Skeletal muscle satellite cell (primary cell): ENCODE measurements around the gene SERPINA4.
"Not testable (repeated sequence)": the region's sequence is repeated elsewhere in the genome, so short reads cannot be mapped to it uniquely, and the experiment has no call there.

Experiments
- H3K27me3 ChIP-seq: 2 replicates; pipeline ENCODE4 v1.7.0; 2013; ENCODE audit warnings: low read length; ENCODE audit not compliant: control insufficient read depth, insufficient read depth
- H3K36me3 ChIP-seq: 2 replicates; pipeline ENCODE4 v1.7.0; 2013; ENCODE audit warnings: mild to moderate bottlenecking, control low read depth, low read length; ENCODE audit not compliant: insufficient read depth
- H3K4me1 ChIP-seq: 2 replicates; pipeline ENCODE4 v1.7.0; 2013; ENCODE audit warnings: low read length; ENCODE audit not compliant: control insufficient read depth, insufficient read depth
- H3K4me2 ChIP-seq: 2 replicates; pipeline ENCODE4 v1.7.0; 2013; ENCODE audit warnings: mild to moderate bottlenecking, low read length
- H3K4me3 ChIP-seq: 2 replicates; pipeline ENCODE4 v1.7.0; 2013; ENCODE audit warnings: low read length
- H3K9ac ChIP-seq: 2 replicates; pipeline ENCODE4 v1.7.0; 2013; ENCODE audit warnings: mild to moderate bottlenecking, low read depth, low read length, moderate library complexity
- H3K9me3 ChIP-seq: replicated peaks from 2 replicates; pipeline ENCODE4 v1.7.0; 2013; ENCODE audit warnings: mild to moderate bottlenecking, control low read depth, low read length

Gene SERPINA4

GRCh38 chr14:94596361-94596760 is 35.1 kb downstream of the SERPINA4 start:
- Histone ChIP-seq H3K36me3 (no peaks in the 10 kb centered on the region), H3K4me1 (peaks cover 38% of the 10 kb centered on the region), H3K9me3 (no peaks in the 10 kb centered on the region), H3K4me3 (no peak overlapping the region), H3K9ac (no peak overlapping the region), H3K27me3 (no peaks in the 10 kb centered on the region), H3K4me2 (no peak overlapping the region)

DNA sequence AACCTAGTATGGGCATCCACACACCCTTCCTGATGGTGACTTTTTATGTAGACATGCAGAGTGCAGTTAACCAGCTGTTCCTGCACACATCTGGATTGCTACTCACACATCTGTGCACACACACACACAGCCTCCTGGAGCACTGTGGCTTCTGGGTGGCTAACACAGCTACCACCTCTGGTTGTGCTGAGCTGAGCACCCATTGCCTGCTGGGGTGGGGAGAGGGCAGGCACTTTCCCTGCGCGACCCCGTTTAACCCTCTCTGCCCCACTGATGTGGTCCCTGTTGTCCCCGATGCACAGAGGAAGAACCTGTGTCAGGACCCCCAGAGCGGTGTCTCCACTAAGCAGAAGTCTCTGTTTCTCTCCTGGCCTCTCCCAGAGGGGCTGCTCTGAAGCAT is 36.5 kb downstream of the SERPINA4 start:
- Histone ChIP-seq H3K9ac (no peak overlapping the region), H3K27me3 (no peaks in the 10 kb centered on the region), H3K9me3 (no peaks in the 10 kb centered on the region), H3K36me3 (no peaks in the 10 kb centered on the region), H3K4me3 (no peak overlapping the region), H3K4me1 (peaks cover 48% of the 10 kb centered on the region), H3K4me2 (no peak overlapping the region)

- Histone ChIP-seq H3K9ac (peak overlapping the region; percentile 35), H3K27me3 (no peaks in the 10 kb centered on the region), H3K36me3 (no peaks in the 10 kb centered on the region), H3K4me2 (no peak overlapping the region), H3K4me1 (peaks cover 47% of the 10 kb centered on the region), H3K4me3 (no peak overlapping the region), H3K9me3 (no peaks in the 10 kb centered on the region)
Measured at GRCh38 chr14:94598506-94598815, 37.2 kb downstream of the SERPINA4 start.

DNA sequence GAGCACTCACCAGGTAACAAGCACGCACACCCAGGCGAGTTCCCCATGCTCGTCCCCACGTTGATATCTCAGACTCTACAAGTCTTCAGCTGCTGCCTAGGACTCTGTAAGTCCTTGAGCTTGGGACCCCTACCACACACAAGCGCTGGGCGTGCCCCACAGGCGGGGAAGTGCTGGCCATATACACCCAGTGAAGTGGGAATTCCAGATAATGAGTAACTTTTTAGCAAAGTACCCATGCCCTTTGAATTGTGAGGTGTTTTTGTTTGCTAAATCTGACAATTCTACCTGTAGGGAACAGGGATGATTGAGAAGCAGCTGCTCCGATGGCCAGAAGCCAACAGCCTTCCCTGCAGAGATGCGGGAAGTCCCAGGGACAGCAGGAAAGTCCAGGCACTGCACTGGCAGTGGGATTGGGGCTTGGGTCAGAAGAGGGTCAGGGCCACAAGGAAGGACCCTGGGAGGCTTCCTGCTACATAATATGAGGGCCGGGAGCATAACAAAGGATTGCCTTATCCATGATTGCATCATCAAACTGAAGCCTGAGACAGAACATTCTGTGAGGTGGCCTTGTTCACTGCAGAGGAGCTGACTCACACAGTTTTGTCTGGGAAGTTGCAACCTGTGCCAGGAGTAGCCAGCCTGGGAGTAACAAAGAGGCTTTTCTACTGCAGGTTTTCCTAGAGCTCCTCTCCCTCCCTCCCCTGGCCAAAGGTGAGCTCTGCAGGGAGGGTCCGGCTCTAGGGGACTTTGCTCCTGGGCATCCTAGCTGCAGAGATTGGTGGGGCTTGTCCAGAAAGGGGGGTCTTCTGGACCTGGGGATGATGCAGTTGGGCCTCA is 37.8 kb downstream of the SERPINA4 start:
- Histone ChIP-seq H3K9ac (peak overlapping the region; percentile 60), H3K4me2 (peak overlapping the region; percentile 64), H3K27me3 (no peaks in the 10 kb centered on the region), H3K4me1 (peaks cover 41% of the 10 kb centered on the region), H3K36me3 (no peaks in the 10 kb centered on the region), H3K9me3 (no peaks in the 10 kb centered on the region), H3K4me3 (peak overlapping the region; percentile 27)

DNA sequence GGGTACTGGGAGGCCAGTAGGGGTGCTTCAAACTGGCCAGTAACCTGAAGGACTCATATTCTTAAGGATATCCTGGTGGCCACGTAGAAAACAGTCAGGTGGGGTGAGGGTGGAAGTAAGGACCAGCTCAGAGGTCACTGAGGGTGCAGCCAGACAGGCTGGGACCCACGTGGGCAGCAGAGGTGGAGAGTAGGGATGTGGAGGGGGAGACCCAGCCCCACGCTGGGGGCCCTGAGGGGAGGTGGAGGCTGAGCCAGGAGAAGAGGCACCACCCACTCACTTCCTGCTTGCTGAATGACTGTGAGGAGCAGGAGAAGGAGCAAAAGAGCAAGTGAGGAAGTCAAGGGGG is 38.4 kb downstream of the SERPINA4 start:
- H3K36me3 ChIP-seq, result no peaks in the 10 kb centered on the region
- H3K4me2 ChIP-seq, result peak overlapping the region; percentile 64
- H3K9ac ChIP-seq, result peak overlapping the region; percentile 60
- H3K4me1 ChIP-seq, result peaks cover 40% of the 10 kb centered on the region
- peak overlapping the region; percentile 27 for H3K4me3 ChIP-seq
- no peaks in the 10 kb centered on the region for H3K27me3 ChIP-seq
- H3K9me3 ChIP-seq, result no peaks in the 10 kb centered on the region

DNA sequence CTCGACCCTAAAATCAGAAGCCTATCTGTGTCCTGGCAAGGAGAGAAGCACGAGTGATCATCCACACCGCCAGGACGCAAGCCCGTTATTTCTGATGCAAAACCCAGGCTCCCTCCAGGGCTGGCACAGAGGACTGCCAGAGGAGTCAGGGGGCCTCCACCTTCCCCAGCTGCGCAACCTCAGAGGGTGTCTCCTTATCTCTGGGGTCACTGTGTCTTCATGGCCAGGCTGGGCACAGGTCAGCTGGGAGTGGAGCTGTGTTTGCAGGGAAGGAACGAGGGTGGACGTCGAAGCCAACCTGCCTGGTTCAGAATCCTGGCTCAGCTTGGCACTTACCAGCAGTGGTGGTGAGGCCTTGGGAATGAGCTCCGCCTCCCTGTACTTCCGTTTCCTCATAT is 38.9 kb downstream of the SERPINA4 start:
- H3K4me3 ChIP-seq, result no peak overlapping the region
- H3K36me3 ChIP-seq, result no peaks in the 10 kb centered on the region
- peak overlapping the region; percentile 64 for H3K4me2 ChIP-seq
- peaks cover 40% of the 10 kb centered on the region for H3K4me1 ChIP-seq
- H3K9ac ChIP-seq, result peak overlapping the region; percentile 60
- H3K27me3 ChIP-seq, result no peaks in the 10 kb centered on the region
- no peaks in the 10 kb centered on the region for H3K9me3 ChIP-seq

DNA sequence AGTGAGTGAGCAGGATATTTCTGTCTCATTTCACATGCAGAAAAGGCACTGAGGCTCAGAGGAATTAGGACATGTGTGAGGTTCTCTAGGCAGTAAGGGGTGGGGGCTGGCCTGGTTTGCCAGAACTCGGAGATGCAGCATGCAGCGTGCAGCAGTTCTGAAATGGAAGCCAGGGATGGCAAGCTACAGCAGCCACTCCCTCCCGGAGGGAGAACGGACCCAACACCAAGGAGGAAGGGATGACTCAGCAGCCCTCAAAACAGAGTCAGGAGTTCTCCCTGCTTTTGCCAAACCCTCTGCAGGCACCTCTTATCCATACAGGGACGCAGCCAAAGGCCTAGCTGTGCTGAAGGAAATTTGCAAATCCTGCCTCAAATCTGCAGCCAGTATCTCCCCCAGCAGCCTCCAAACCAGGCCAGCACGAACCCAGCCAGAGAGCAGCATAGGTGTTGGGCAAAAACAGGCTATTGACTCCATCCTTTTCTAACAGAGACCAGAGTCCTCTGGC is 40.7 kb downstream of the SERPINA4 start:
- peaks cover 46% of the 10 kb centered on the region for H3K4me1 ChIP-seq
- H3K4me2 ChIP-seq, result peak overlapping the region; percentile 32
- no peaks in the 10 kb centered on the region for H3K36me3 ChIP-seq
- no peaks in the 10 kb centered on the region for H3K27me3 ChIP-seq
- H3K9ac ChIP-seq, result peak overlapping the region; percentile 35
- H3K9me3 ChIP-seq, result no peaks in the 10 kb centered on the region
- H3K4me3 ChIP-seq, result no peak overlapping the region

- H3K9ac ChIP-seq, result no peak overlapping the region
- H3K36me3 ChIP-seq, result no peaks in the 10 kb centered on the region
- no peak overlapping the region for H3K4me3 ChIP-seq
- H3K4me1 ChIP-seq, result peaks cover 46% of the 10 kb centered on the region
- H3K27me3 ChIP-seq, result no peaks in the 10 kb centered on the region
- no peak overlapping the region for H3K4me2 ChIP-seq
- no peaks in the 10 kb centered on the region for H3K9me3 ChIP-seq
Measured at GRCh38 chr14:94602722-94603121, 41.5 kb downstream of the SERPINA4 start.

GRCh38 chr14:94605361-94605760 is 44.1 kb downstream of the SERPINA4 start:
- no peak overlapping the region for H3K4me3 ChIP-seq
- H3K4me1 ChIP-seq, result peaks cover 33% of the 10 kb centered on the region
- H3K9me3 ChIP-seq, result no peaks in the 10 kb centered on the region
- H3K36me3 ChIP-seq, result no peaks in the 10 kb centered on the region
- no peaks in the 10 kb centered on the region for H3K27me3 ChIP-seq
- no peak overlapping the region for H3K4me2 ChIP-seq
- no peak overlapping the region for H3K9ac ChIP-seq

DNA sequence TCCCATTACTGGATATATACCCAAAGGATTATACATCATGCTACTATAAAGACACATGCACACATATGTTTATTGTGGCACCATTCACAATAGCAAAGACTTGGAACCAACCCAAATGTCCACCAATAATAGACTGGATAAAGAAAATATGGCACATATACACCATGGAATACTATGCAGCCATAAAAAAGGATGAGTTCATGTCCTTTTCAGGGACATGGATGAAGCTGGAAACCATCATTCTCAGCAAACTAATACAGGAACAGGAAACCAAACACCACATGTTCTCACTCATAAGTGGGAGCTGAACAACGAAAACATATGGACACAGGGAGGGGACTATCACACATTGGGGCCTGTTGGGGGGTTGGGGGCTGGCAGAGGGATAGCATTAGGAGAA is 47.7 kb downstream of the SERPINA4 start:
- H3K9ac ChIP-seq, H3K9me3 ChIP-seq: not testable (repeated sequence)

DNA sequence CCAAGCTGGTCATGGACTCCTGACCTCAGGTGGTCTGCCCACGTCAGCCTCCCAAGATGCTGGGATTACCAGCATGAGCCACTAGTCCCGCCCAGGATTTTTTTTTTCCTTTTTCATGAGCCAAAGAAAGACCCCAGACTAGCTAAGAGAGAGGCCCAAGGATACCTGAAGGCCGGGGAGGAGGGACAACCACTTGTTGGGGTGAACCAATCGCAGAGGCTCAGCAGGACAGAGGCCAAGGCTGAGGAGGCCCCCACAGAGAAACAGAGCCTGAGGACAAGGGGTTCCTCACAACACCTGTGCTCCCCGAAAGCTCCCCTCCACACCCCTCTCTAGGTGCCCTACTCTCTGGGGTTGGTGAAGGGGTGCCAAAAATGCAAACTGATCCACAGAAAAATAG is 49.9 kb downstream of the SERPINA4 start:
- no peaks in the 10 kb centered on the region for H3K9me3 ChIP-seq
- H3K27me3 ChIP-seq, result no peaks in the 10 kb centered on the region
- H3K9ac ChIP-seq, result no peak overlapping the region
- no peak overlapping the region for H3K4me2 ChIP-seq
- H3K4me1 ChIP-seq, result peaks cover 36% of the 10 kb centered on the region
- no peak overlapping the region for H3K4me3 ChIP-seq
- H3K36me3 ChIP-seq, result no peaks in the 10 kb centered on the region

More for the DNA sequence above, 47.7 kb downstream of the SERPINA4 start:
- not testable (repeated sequence) for H3K4me2 ChIP-seq, H3K36me3 ChIP-seq, H3K27me3 ChIP-seq, H3K4me3 ChIP-seq
- H3K4me1 ChIP-seq, result peaks cover 36% of the 10 kb centered on the region

- Histone ChIP-seq H3K36me3 (no peaks in the 10 kb centered on the region), H3K27me3 (no peaks in the 10 kb centered on the region), H3K4me1 (peaks cover 30% of the 10 kb centered on the region), H3K4me2 (no peak within 1 kb of the TSS), H3K4me3 (no peak within 1 kb of the TSS), H3K9ac (no peak within 1 kb of the TSS), H3K9me3 (no peaks in the 10 kb centered on the region)
Measured at GRCh38 chr14:94612174-94612573, 50.9 kb downstream of the SERPINA4 start, which contains the start of gene SERPINA3. TSS of gene SERPINA3 (plus strand) at chr14:94612391. CDS start at chr14:94614442, 2,051 bp downstream.
